T-helper 1 cell treated with Interleukin-12 subunit alpha and Interleukin-12 subunit beta and Interleukin-4 antibody, amounts not matched to agents 30 ng/mL and 1 ng/mL, for 36 hours (primary cell): Measurements from ENCODE around the gene KIRREL2. TPM values are rescaled to one million over a fixed set of nuclear protein-coding genes. Genes with fewer than 3 reads are reported as not detected.

ENCODE experiments used
- intact Hi-C: fragments of 100-400 bp; cut with micrococcal nuclease; formaldehyde crosslinking; loops from one replicate; pipeline ENCODE4 v1.15.1; 2024
- total RNA-seq: library from RNA; stranded (reverse); gene quantifications from 2 replicates; pipeline ENCODE4 v1.2.3, GENCODE V29; 2022

Gene KIRREL2
- total RNA-seq, 1 donor from 2014 or later = 3.3 TPM

GRCh38 chr19:35844482-35845214 is 12.1 kb upstream of the KIRREL2 start:
- intact Hi-C loops = no loop called here

GRCh38 chr19:35845215-35846037 is 11.3 kb upstream of the KIRREL2 start:
- intact Hi-C loops = no loop called here

GRCh38 chr19:35846038-35846668 is 10.6 kb upstream of the KIRREL2 start:
- intact Hi-C loops = no loop called here

GRCh38 chr19:35847911-35848310 is 8.8 kb upstream of the KIRREL2 start:
- intact Hi-C loops = no loop called here

GRCh38 chr19:35848486-35848885 is 8.2 kb upstream of the KIRREL2 start:
- intact Hi-C loops = no loop called here

GRCh38 chr19:35848919-35849505 is 7.7 kb upstream of the KIRREL2 start:
- intact Hi-C loops = no loop called here

- intact Hi-C loops = no loop called here
Observed at GRCh38 chr19:35851213-35852028, 5.3 kb upstream of the KIRREL2 start.

- intact Hi-C loops = no loop called here
Observed at GRCh38 chr19:35852029-35852780, 4.5 kb upstream of the KIRREL2 start, which contains the start of gene NPHS1. NPHS1 (minus strand) TSS chr19:35852504; CDS start chr19:35851837, 667 bp downstream.

GRCh38 chr19:35853038-35853756 is 3.5 kb upstream of the KIRREL2 start:
- intact Hi-C loops = no loop called here

GRCh38 chr19:35858311-35858710 is 1.6 kb downstream of the KIRREL2 start:
- intact Hi-C loops = no loop called here

GRCh38 chr19:35859414-35859813 is 2.7 kb downstream of the KIRREL2 start:
- intact Hi-C loops = no loop called here

GRCh38 chr19:35860436-35860817 is 3.7 kb downstream of the KIRREL2 start:
- intact Hi-C loops = no loop called here

GRCh38 chr19:35860818-35861639 is 4.3 kb downstream of the KIRREL2 start:
- intact Hi-C loops = no loop called here

GRCh38 chr19:35861640-35862160 is 5.0 kb downstream of the KIRREL2 start:
- intact Hi-C loops = no loop called here

GRCh38 chr19:35862528-35862927 is 5.8 kb downstream of the KIRREL2 start:
- intact Hi-C loops = no loop called here

GRCh38 chr19:35863018-35863417 is 6.3 kb downstream of the KIRREL2 start:
- intact Hi-C loops = no loop called here

- intact Hi-C loops = loop anchor here (2.0 kb wide), 1 partner anchor 175 kb away; no protein-coding TSS in a partner anchor
Observed at GRCh38 chr19:35868172-35868822, 11.6 kb downstream of the KIRREL2 start, which contains the start of gene APLP1. APLP1 (plus strand) TSS chr19:35868574; CDS start chr19:35868637, 63 bp downstream.
